Inflammatory macrophage treated with lipopolysaccharide for 4 hours (primary cell): ENCODE data around the gene CRABP1.

Source experiments
- DNase-seq: peaks from one replicate; pipeline ENCODE4 v3.0.0-alpha.2; 2020

Gene CRABP1

DNA sequence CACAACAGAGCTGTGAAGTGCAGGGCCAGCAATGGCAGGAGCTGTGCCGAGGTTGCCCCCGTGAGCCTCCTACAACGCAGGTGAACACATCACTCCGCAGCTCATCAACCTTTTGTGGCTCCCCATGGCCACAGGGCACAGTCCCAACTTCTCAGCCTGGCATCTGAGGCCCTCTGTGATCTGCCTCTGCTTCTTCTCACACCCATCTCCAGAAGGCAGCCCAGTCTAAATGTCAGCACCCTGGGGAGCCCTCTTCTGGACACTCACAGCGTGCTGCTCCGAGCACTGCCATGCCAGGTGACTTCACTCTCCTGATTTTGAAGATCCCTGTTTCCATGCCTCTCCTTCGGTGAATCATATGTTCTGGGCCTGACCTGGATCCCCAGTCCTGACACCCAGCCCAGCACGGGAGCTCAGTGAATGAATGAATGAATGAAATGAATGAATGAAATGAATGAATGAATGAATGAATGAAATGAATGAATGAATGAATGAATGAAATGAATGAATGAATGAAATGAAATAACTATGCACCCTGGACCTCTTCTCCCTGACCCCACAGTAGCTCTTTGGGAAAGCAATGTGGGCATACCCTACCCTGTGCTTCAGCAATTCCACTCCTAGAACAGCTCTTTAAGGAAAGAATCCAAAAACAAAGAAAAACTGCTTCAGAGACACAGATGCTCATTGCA, 22.9 kb upstream of the CRABP1 start:
- no peak for DNase-seq

DNA sequence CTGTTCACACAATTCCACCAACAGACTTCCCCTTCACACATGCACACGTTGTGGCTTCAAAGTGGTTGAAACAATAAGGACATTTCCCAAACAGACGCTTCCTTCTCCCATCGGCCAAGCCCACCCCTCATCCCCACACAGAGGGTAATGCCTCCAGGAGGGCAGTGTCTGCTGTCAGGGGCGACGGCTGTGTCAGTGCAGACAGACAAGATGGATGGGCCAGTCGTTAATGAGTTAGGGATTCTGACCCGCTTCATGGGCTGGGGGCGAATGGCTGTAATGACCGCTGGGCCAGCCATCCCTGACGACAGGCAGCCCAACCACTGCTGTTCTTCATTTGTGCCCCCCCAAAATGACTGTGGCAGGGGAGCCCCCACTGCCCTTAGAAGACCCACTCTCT, 20.6 kb upstream of the CRABP1 start:
- no peak for DNase-seq

DNA sequence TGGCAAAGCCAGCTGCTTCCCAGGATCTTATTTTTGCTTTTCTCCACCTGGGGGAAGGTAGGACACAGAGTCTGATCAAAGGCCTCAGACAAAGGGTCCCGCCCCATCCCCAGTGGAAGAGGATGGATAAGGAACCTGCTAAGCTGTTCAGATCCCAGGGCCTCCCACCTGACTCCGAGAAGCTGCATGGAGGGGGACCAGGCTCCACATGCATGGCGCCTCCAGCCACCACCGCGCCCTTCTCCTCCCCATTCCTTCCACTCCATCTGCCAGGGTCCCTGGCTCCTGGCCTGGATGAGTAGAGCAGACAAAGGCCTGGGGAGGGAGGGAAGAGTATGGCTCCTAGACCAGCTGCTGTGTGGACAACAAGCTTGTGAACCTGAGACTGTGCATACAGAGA, 20.0 kb upstream of the CRABP1 start:
- no peak for DNase-seq

DNA sequence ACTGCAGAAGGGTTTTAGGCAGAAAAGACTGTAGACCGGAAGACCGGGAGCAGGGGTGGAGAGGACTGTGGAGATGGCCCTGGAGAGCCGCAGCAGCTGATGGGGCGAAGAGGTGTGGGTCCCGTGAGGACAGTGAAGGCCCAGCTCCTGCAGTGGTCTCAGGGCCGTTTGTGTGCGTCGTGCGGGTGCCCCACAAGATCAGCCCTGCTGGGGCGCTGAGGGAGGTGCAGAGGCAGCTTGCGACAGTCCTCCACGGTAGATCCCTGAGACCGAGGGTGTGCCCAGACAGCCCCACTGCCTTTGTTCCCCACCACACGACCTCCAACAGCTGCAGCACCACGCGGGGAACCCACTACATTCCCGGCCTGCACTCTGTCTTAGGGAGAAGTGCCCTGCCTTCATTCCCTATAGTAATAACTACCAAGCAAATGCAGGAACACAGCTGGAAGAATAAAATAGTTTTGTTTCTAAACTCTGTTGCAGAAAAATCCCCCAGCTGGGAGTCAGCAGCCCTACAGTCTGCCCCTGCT, 19.0 kb upstream of the CRABP1 start:
- no peak for DNase-seq

DNA sequence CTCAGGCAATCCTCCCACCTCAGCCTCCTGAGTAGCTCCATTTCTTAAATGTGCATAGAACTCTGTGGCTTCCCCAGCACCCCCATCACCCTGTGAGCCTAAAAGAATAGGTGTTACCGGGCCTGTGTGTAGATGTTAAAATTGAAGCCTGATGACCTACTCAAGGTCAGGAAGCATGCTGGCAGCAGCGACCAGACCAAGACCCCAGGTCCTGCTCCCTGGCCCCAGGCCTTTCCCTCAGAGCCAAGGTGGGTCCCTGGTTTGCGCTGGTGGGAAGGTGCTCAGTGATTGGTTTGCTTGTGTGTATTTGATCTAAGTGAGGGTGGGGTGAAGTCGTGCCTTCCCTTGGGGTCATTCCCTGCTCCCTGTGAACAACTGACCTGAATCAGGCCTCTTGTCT, 18.4 kb upstream of the CRABP1 start:
- no peak for DNase-seq

DNA sequence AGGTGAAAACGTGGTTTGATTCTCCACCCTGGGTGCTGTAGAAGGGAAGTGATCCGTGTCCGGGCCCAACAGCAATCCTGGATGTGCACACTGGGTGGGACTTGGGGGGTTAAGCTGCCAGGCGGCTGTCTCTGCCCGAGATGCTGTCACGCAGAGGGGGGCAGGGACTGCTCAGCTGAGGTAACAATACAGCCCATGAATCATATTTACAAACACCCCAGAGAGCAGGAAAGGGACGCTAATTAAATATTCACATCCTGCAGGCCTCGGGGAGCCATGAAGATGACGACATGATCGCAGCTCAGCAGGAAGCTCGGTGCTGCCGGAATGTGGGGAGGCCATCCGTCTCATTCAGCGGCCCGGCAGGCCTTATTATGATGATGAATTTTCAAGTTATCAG, 17.9 kb upstream of the CRABP1 start:
- no peak for DNase-seq

DNA sequence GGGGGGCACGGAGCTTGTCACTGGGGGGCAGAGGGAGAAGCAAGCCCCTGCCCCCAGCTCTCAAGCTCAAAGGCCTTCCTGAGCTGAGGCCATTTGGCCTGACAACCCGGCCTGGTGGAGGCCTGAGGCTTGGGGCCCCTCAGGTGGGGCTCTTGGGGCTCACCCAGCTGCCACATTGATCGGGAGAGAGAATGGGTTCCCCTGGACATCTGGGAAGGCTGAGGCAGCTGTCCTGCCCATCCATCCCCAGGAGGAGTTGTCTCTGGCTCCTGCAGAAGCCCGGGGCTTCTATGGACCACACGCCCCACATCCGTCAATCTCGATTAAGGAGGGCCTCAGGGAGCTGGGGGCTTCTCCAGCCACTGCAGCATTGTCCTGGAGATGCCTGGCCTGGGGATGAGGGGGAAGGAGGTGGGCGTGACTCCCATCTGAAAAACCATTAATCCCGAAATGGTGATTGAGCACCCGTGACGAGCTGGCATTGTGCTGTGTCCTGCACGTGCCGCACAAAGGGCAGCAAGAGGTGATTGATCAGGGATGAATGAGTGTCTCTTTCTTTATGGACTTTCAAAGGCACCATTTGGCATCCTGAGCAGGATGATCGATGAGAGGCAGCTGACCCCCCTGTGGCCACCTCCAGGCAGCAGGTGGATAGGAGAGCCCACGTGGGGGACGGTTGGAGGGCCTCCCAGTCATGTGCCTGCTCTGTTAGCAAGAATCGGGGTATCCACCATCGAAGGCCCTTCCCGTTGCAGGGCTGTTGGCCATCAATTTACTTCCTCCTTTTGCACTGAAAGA, 17.2 kb upstream of the CRABP1 start:
- DNase-seq: no peak

DNA sequence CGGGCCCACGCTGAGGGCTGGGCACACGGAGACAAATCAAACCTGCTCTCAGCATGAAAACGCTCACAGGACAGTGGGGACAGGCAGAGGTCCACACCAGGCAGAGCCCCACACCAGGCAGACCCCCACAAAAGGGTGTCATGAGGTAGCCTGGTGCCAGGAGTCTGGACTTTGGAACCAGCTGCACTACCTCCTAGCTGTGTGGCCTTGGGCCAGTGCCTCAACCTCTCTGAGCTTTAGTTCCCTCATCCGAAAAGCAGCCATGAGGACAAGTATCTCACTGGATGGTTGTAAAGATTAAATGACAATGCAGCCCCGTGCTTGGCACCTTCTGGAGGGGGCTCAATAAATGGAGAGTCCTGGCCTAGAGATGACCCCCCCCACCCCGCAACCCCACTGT, 16.5 kb upstream of the CRABP1 start:
- no peak for DNase-seq

DNA sequence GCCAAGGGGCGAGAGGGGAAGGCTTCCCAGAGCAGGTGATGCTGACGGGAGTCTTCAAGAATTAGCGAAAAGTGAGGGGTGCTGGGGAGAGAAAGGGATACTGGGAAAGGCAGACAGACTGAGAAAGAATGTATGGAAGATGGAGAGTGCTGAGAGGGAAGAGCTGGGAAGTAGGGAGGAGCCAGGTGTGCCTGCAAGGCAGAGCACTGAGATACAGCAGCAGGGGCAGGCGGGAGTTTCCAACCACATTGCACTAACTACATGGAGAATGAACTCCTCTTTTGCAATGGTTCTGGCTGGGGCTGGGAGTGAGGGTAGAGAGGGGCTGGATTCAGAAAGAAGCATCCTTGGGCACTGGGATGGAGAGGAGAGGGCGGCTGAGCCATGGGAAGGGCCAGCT, 16.0 kb upstream of the CRABP1 start:
- no peak for DNase-seq

DNA sequence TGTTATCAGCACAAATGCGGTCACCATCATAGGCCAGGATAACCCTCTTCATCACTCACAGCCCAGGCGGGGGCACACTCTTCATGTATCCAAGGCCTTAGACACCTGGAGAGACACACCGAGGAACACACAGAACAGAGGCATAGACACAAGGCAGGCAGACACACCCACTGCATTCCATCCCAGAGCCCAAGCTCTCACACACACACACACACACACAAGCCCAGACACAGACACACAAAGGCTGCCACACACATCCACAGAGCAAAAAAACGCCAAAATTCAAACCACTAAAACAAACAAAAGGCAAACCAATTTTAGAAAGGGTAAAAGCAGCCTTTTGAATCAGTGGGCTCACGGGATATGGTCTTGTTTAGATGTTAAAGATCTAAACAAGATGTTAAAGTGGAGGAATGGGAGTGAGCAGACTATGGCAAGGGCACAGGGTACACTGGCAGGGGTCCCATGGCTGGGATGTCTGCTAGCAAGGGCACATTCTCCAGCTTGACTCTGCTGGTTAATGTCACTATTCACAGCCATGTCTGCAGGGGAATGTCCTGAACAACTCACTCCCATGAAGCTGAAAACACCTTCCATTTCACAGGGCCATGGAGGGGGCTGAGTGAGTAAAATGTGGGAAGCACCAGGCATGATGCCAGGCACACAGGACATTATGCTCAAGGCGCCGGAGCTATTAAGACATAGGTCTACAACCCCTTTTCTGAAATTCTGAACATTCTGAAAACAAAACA, 14.9 kb upstream of the CRABP1 start:
- no peak for DNase-seq

DNA sequence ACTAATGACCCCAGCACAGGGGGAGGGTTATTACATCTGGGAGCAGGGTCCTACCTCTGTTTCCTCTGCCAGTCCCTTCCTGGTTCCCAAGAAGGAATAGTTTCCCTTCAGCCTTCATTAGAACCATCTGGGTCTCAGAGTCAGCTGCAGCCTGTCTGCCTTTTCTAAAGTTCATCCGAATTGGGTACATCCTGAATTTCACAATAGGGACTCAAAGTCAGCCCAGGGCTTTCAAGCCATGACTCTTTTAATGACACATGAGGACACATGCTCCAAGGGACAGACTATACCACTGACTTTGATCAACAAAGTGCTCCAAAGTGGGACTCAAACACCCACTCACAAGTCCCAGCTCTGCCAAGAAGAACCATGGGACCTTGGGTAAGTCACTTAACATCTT, 12.7 kb upstream of the CRABP1 start:
- DNase-seq: peak; percentile 68

DNA sequence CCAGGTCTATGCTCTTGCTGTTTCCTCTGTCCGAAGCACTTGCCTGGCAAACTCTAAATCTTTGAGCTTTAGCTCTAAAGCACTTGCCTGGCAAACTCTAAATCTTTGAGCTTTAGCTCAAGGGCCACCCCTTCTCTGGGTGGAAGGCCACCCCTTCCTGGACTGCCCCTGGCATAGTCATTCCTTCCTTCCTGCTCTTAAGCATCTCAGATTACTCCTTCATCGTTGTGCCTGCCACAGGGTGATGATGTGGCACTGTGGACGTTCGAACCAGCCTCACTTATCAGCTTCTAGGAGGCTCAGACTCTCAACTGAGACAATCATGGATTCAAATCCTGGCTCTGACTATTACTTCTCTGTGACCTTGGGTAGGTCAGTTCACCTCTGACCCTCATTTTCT, 10.5 kb upstream of the CRABP1 start:
- DNase-seq: no peak

DNA sequence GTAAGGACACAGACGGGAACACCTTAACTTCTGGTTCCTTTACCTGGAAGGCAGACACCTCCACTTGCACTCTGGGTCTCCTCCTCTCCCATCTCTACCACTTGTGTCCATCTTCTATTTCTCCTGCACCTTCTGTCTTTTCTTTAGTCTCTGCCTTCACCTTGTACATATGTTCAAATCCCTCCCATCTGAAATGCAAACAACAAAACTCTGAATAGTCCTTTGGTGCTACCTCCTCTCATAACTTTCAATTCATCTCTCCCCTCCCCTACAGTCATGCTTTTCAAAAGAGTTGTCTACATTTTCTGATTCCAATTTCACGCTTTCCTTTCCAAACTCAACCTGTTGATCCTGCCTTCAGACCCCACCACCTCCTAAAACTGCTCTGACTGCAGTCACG, 5.3 kb upstream of the CRABP1 start:
- DNase-seq: no peak

DNA sequence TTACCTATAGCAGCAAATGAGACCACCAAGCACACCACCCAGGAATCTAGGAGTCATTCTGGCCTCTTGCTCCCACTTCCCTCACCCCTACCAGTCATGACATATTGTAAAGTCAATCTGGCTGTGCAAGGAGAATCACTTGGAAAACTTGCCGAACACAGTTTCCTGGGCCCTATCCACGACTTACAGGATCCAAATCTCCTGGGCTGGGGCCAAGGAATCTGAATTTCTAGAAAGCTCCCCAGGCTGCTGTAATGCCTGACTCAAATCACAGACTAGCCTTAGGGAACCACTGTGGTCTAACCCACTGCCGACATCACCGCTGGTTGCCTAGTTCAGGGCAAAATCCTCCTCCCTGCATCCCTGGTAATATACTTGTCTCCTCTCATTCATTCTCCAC, 4.2 kb upstream of the CRABP1 start:
- no peak for DNase-seq

DNA sequence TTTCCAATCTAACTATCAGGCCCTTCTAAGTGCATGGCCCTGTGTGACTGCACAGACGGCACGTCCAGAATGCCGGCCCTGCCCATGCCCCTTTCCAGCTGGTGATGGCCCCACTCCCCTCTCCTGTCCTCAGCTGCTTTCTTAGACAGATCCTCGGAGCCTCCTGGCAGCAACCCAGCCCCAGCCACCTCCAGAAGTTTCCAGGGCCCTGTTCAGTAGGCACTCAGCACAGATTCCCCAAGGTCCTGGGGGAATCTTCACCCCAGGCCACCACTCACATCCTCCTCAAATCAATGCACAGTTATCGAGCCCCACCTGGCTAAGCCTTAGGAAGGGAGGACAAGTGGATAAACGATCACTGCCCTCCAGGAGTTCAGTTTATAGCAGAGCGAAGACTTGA, 1.4 kb upstream of the CRABP1 start:
- DNase-seq: no peak

DNA sequence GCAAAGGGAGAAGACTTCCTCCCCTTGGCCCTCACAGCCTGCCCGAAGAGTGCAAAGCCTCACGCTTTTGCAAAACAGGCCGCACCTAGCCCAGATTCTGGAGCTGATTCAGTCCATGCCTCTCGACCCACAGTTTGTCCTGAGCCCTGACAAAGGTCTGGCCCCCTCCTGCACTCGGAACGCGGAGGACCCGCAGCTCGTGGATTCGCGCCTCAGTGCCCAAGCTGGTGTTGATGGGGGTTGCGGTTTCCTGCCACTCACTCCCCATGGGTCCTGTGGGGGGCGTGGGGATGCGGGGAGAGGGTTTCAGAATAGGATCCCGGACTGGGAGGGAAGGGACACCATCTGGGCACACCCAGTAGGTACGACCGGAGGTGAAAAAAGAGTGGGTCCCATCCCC, 594 bp upstream of the CRABP1 start:
- no peak for DNase-seq

DNA sequence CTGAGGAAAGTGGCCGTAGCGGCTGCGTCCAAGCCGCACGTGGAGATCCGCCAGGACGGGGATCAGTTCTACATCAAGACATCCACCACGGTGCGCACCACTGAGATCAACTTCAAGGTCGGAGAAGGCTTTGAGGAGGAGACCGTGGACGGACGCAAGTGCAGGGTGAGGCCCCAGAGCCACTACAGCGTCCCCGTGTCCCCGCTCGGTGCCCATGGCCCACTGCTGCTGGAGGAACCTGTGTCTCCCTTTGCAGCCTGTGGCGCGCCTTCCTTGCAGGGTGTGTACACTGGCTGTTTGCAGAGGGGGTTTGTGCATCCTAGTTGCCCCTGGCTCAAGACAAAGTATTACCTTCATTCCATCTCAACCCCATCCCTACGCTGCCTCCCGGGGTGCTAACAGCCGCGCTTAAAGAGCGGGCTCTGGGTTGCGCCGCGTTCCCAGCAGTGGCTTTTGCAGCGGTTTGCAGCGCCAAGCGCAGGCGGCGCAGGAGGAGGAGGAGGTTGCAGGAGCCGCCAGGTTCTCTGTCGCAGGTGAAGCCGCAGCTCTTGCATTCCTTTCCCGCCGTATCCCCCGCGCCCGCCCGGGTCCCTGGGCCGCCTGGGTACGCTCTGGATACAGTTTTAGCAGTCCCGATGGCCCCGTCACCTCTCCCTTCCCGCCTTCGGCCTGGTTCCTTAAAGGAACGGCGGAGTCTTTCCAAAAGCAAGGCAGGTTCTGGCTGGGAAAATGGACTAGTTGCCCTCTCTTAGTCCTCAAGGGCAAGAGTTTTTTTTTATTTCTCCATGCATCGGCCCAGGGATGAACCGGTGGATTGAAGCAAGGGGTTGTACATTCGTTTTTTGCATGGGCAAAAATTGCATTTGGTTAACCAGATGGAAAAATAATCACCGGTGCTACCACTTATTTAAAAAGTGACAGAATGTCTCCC, 1.2 kb downstream of the CRABP1 start:
- no peak for DNase-seq

DNA sequence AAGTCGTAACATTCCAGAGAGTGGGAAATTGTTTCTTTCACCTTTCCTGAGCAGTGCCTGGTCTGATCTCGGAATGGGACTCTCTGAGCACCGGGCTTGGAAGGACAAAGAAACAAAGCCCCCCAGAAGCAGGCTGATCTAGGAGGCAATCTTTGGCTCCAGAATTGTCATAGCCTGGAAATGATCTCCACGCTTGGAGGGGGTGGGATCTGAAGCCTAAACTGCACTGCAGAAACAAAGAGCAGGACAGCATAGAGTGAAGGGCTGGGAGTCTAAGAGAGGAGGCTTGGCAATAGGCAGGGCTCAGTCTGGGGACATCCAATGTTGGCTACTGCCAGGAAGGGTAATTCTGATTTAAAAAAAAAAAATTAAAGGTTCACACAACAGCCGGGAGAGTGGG, 1.9 kb downstream of the CRABP1 start:
- no peak for DNase-seq

DNA sequence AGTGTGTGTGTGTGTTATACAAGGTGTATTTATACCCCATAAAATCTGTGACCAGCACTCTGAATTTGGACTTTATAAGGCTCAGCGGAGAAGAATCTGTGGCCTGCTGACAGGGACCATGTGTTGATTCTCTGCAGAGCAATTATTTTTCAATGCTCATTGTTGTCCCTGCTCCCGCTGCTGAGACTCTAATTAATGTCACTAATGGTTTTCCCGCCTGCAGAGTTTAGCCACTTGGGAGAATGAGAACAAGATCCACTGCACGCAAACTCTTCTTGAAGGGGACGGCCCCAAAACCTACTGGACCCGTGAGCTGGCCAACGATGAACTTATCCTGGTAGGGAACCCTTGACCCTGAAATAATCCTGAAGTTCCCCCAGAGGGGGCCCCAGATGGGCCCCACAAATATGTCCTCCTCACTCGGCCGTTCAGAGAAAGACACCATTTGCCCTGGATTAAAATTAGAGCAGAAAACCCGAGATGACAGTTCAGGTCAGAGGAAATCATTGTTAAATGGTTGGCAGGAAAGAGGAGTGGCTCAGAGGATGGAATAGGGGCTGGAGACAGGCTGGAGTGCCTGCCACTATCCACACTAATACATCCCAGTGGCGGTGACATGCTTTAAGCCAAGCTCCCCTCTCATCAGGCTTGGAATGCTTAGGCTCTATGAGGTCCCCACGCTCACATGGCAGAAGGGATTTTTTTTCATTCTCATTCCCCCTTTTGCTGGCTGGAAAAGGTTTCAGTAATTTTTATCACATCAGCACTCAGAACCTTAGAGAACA, 3.3 kb downstream of the CRABP1 start:
- no peak for DNase-seq

DNA sequence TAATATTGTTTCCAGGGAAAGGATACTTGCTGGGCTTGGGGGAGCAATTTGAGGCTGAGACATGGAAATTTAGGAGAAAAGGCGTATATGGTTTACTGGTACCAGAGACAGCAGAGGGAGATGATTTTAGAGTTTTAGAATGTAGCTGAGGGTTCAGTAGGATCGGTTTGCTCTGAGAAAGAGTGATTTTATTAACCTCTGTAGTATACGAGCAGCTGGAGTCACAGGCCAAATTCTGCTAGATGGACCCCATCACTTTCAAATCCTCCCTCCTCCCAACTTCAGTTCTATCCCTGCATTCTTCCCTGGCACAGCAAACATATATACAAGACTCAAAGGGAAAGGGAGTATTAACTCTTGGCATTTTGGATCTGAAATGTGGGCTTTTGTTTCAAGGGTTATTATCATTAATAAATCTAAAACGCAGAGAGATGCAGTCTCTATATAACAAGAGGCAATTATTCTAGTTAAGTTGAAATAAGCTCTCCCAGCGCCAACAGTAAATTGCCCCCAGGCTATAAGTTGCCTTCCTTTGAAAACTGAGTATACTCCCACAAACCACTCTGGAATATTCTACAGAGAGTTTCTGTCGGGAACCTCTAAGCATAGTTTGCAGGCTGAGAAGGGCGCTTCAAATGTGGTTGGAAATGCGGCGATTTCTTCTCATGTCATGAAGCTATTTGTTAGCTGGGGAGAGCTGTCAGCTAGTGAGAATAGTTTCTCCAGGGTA, 5.4 kb downstream of the CRABP1 start:
- DNase-seq: no peak
